ENCODE measurements around the gene MUC4.

- TF ChIP-seq CTCF (IDR thresholded peaks at IDR 0.05; ENCODE audit: insufficient read depth, low read length, poor library complexity, severe bottlenecking) (no peak), EZH2phosphoT487 (conservative IDR thresholded peaks at IDR 0.05; ENCODE audit: low read length) (no peak)
Measured at GRCh38 chr3:195748661-195749060, 63.1 kb downstream of the MUC4 start.

Measured in SU-DHL-6 (cell line).